SK-N-SH (cell line): ENCODE results near the gene GPD1. TPM values are rescaled to one million over a fixed set of nuclear protein-coding genes. Genes with fewer than 3 reads are reported as not detected.

Experiments used
- CTCF ChIA-PET: fragments of 300-600, 350-600 bp; formaldehyde crosslinking; extraction: SDS; loops from one replicate; lab custom pipeline; 2021; lab: Yijun Ruan, JAX
- POLR2A ChIA-PET: fragments of 350-600 bp; sonication (Branson Sonifier 250); formaldehyde crosslinking; extraction: SDS; loops from one replicate; lab custom pipeline; 2020; ENCODE audit warnings: antibody characterized with exemption, inconsistent platforms; lab: Yijun Ruan, JAX
- DNase-seq: peaks from one replicate; pipeline ENCODE4 v3.0.0; 2012
- H2AFZ ChIP-seq: fragments of 200-600 bp; sonication (generic); 2 replicates; pipeline ENCODE4 v1.8.1; 2016; ENCODE audit warnings: antibody characterized with exemption, mild to moderate bottlenecking, low read depth
- H3F3A ChIP-seq: fragments of 200-600 bp; sonication (generic); replicated peaks from 2 replicates; pipeline ENCODE3; 2016; ENCODE audit warnings: antibody characterized with exemption, mild to moderate bottlenecking; ENCODE audit not compliant: insufficient read depth
- H3K27ac ChIP-seq, 2 experiments: fragments of 200-500 bp in 1 of 2; fragments of 200-600 bp in 1 of 2; sonication (Bioruptor generic) in 1 of 2; sonication (generic), shearing (Covaris generic) in 1 of 2; 2 replicates each; pipeline versions ENCODE4 v1.5.1 to v1.6.1; 2014 to 2016; ENCODE audit warnings: low read depth in 2 of 2, inconsistent platforms in 1 of 2, low read length in 1 of 2, mild to moderate bottlenecking in 1 of 2, mixed read lengths in 1 of 2
- H3K27me3 ChIP-seq: fragments of 200-600 bp; sonication (generic), shearing (Covaris generic); 2 replicates; pipeline ENCODE4 v1.6.1; 2016; ENCODE audit warnings: mixed run types; ENCODE audit not compliant: insufficient read depth
- H3K36me3 ChIP-seq, 2 experiments: fragments of 200-500 bp in 1 of 2; fragments of 200-600 bp in 1 of 2; sonication (Bioruptor generic) in 1 of 2; sonication (generic) in 1 of 2; replicated peaks in 1 of 2; 2 replicates each; pipeline versions ENCODE3 to v1.5.1; 2014 to 2016; ENCODE audit warnings: low read length in 1 of 2, mild to moderate bottlenecking in 1 of 2; ENCODE audit not compliant: insufficient read depth in 2 of 2, control insufficient read depth in 1 of 2
- H3K4me1 ChIP-seq, 2 experiments: fragments of 200-500 bp in 1 of 2; fragments of 200-600 bp in 1 of 2; sonication (Bioruptor generic) in 1 of 2; sonication (generic), shearing (Covaris generic) in 1 of 2; 2 replicates each; pipeline versions ENCODE4 v1.5.1 to v1.6.1; 2014 to 2016; ENCODE audit warnings: low read depth in 1 of 2, low read length in 1 of 2, mixed run types in 1 of 2; ENCODE audit not compliant: insufficient read depth in 2 of 2, control insufficient read depth in 1 of 2
- H3K4me2 ChIP-seq: fragments of 200-600 bp; sonication (generic), shearing (Covaris generic); 2 replicates; pipeline ENCODE4 v1.6.1; 2017; ENCODE audit warnings: mixed run types
- H3K4me3 ChIP-seq, 2 experiments: fragments of 200-500 bp in 1 of 2; fragments of 200-600 bp in 1 of 2; sonication (Bioruptor generic) in 1 of 2; sonication (generic), shearing (Covaris generic) in 1 of 2; 2 replicates each; pipeline versions ENCODE4 v1.5.1 to v1.8.1; 2014 to 2016; ENCODE audit warnings: low read depth in 2 of 2, inconsistent platforms in 1 of 2, low read length in 1 of 2, mild to moderate bottlenecking in 1 of 2, mixed read lengths in 1 of 2, moderate library complexity in 1 of 2
- H3K79me2 ChIP-seq: fragments of 200-600 bp; sonication (generic); 2 replicates; pipeline ENCODE4 v1.8.1; 2017; ENCODE audit warnings: mild to moderate bottlenecking; ENCODE audit not compliant: insufficient read depth
- H3K9ac ChIP-seq: fragments of 200-600 bp; sonication (generic); 2 replicates; pipeline ENCODE4 v1.6.1; 2017; ENCODE audit warnings: mixed run types
- H3K9me2 ChIP-seq: fragments of 200-600 bp; sonication (generic); 2 replicates; pipeline ENCODE4 v1.6.1; 2017; ENCODE audit warnings: mixed run types
- H3K9me3 ChIP-seq: fragments of 200-600 bp; sonication (generic); 2 replicates; pipeline ENCODE4 v1.6.1; 2017; ENCODE audit warnings: mixed run types, mild to moderate bottlenecking, moderate library complexity
- H4K20me1 ChIP-seq: fragments of 200-600 bp; sonication (generic); 2 replicates; pipeline ENCODE4 v1.6.1; 2017; ENCODE audit warnings: mild to moderate bottlenecking, mixed run types; ENCODE audit not compliant: insufficient read depth
- ELF1 ChIP-seq: IDR thresholded peaks from 2 replicates; pipeline ENCODE4 v1.4.0; 2012
- EP300 ChIP-seq, 2 experiments: IDR thresholded peaks; 2 replicates each; pipeline versions ENCODE4 v1.4.0 to v1.6.1; 2012; ENCODE audit warnings: borderline replicate concordance in 1 of 2, low read depth in 1 of 2, low read length in 1 of 2
- EZH2phosphoT487 ChIP-seq: fragments of 200-600 bp; sonication (generic); IDR thresholded peaks from 2 replicates; pipeline ENCODE4 v1.6.1; 2017; ENCODE audit warnings: low read depth, mixed run types, mild to moderate bottlenecking, antibody characterized with exemption, moderate library complexity, borderline replicate concordance
- FOXM1 ChIP-seq: IDR thresholded peaks from 2 replicates; pipeline ENCODE4 v1.4.0; 2012; ENCODE audit warnings: low read depth, mild to moderate bottlenecking
- GATA2 ChIP-seq: sonication (generic); formaldehyde crosslinking; IDR thresholded peaks from 2 replicates; pipeline ENCODE4 v1.5.0; 2020; ENCODE audit warnings: mild to moderate bottlenecking, missing genetic modification reagents
- JUND ChIP-seq: IDR thresholded peaks from 2 replicates; pipeline ENCODE4 v1.4.0; 2012
- MAX ChIP-seq: IDR thresholded peaks from 2 replicates; pipeline ENCODE4 v1.4.0; 2012; ENCODE audit warnings: low read depth
- MEF2A ChIP-seq: IDR thresholded peaks from 2 replicates; pipeline ENCODE4 v1.4.0; 2012; ENCODE audit warnings: low read depth, borderline replicate concordance
- NFIC ChIP-seq: IDR thresholded peaks from 2 replicates; pipeline ENCODE4 v1.4.0; 2012; ENCODE audit warnings: borderline replicate concordance
- RCOR1 ChIP-seq: fragments of 150-350 bp; IDR thresholded peaks from 2 replicates; pipeline ENCODE4 v1.6.1; 2017; ENCODE audit warnings: antibody characterized with exemption, low read length
- RFX5 ChIP-seq: IDR thresholded peaks from 2 replicates; pipeline ENCODE4 v1.6.1; 2012; ENCODE audit warnings: mild to moderate bottlenecking, improper control_type of control experiment, low read length
- SMC3 ChIP-seq: IDR thresholded peaks from 2 replicates; pipeline ENCODE4 v1.6.1; 2012; ENCODE audit warnings: low read depth, low read length, improper control_type of control experiment
- TAF1 ChIP-seq: IDR thresholded peaks from 2 replicates; pipeline ENCODE4 v1.6.1; 2012; ENCODE audit warnings: low read depth, mild to moderate bottlenecking, low read length, moderate library complexity, borderline replicate concordance
- TCF12 ChIP-seq: IDR thresholded peaks from 2 replicates; pipeline ENCODE4 v1.4.0; 2012
- TEAD4 ChIP-seq: IDR thresholded peaks from 2 replicates; pipeline ENCODE4 v1.4.0; 2012; ENCODE audit warnings: mild to moderate bottlenecking, borderline replicate concordance; ENCODE audit not compliant: insufficient read depth
- YY1 ChIP-seq: IDR thresholded peaks from 2 replicates; pipeline ENCODE4 v1.4.0; 2012; ENCODE audit warnings: low read depth, mild to moderate bottlenecking
- ZBTB33 ChIP-seq: IDR thresholded peaks from 2 replicates; pipeline ENCODE4 v1.4.0; 2012; ENCODE audit warnings: low read depth, borderline replicate concordance
- WGBS: methylation state at CpG from one replicate; pipeline ENCODE4 v1.1.6; 2017; ENCODE audit warnings: low lambda C conversion rate; 5-methylcytosine and 5-hydroxymethylcytosine counted together
- polyA plus RNA-seq, 3 experiments: library from polyadenylated mRNA; depleted of rRNA; stranded (reverse); fragments of >200 nt; gene quantifications; 2 replicates each; pipeline ENCODE4 v1.2.3, GENCODE V29; 2012
- TF ChIP-seq, protein P1 (sequence below): fragments of 150-350 bp; IDR thresholded peaks from 2 replicates; pipeline ENCODE4 v1.6.1; 2017; ENCODE audit warnings: antibody characterized with exemption, low read length, low read depth, borderline replicate concordance

GPD1 gene
- polyA plus RNA-seq, 1 of the 3 experiments (the other 2 are of a cell fraction) = 0.07 TPM

GRCh38 chr12:50057896-50058670, 45.7 kb upstream of the GPD1 start:
- Histone ChIP-seq H3F3A (peaks cover 7% of the 10 kb centered on the region), H3K27me3 (no peaks in the 10 kb centered on the region; the same call in 1 of the 2 replicates)

More at GRCh38 chr12:50057896-50058670, 45.7 kb upstream of the GPD1 start:
- Histone ChIP-seq H3K9ac (peak overlapping the region; percentile 63; the same call in 1 of the 2 replicates), H3K36me3 (peaks cover 0 to 10% of the 10 kb centered on the region in 2 experiments), H3K79me2 (no peaks in the 10 kb centered on the region), H2AFZ (peak overlapping the region; percentile 84; the same call in 1 of the 2 replicates), H3K4me1 (peaks cover 7 to 39% of the 10 kb centered on the region in 2 experiments; a peak in 2 of 4 replicates), H3K9me3 (no peaks in the 10 kb centered on the region), H3K27ac (no peak overlapping the region), H3K4me3 (peak overlapping the region; percentile 64 to 71), H4K20me1 (no peaks in the 10 kb centered on the region), H3K9me2 (no peaks in the 10 kb centered on the region), H3K4me2 (peak overlapping the region; percentile 77)
- TF ChIP-seq EZH2phosphoT487 (no peak), SMC3 (no peak), MAX (no peak), ZBTB33 (no peak), EP300 (IDR thresholded peaks at IDR 0.05; ENCODE audit: borderline replicate concordance in 1 of 2, low read depth in 1 of 2, low read length in 1 of 2) (no peak), RCOR1 (no peak), TAF1 (no peak), GATA2 (no peak), RFX5 (no peak), YY1 (no peak), NFIC (no peak), JUND (no peak), TCF12 (no peak), ELF1 (no peak), MEF2A (no peak), TEAD4 (no peak), FOXM1 (no peak)
- TF ChIP-seq, protein P1, sequence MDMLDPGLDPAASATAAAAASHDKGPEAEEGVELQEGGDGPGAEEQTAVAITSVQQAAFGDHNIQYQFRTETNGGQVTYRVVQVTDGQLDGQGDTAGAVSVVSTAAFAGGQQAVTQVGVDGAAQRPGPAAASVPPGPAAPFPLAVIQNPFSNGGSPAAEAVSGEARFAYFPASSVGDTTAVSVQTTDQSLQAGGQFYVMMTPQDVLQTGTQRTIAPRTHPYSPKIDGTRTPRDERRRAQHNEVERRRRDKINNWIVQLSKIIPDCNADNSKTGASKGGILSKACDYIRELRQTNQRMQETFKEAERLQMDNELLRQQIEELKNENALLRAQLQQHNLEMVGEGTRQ = no peak
- ChIA-PET CTCF (interaction anchor here (1.1 to 37.6 kb wide), 8 partner anchors 11 to 219 kb away, joined by 3 to 1401 read pairs (median 23); partner anchors contain the start of genes AQP5 and AQP6), POLR2A (interaction anchor here (0.5 to 1.2 kb wide), 3 partner anchors 37 to 108 kb away, joined by 3 to 4 read pairs (median 4); no protein-coding TSS in a partner anchor)
- no peak for DNase-seq
- WGBS = 52% methylated on average over 12 of the region's 30 CpGs
